Stimulated activated naive CD8-positive, alpha-beta T cell treated with anti-CD3 and anti-CD28 coated beads, Interleukin-15, amount 100 ng/mL, for 72 hours (primary cell): ENCODE results near the gene CORO7.

Experiments
- ATAC-seq: fragments of 150-1000 bp; cut with Tn5 transposase; 2 replicates; pipeline ENCODE4 v1.10.0; 2021; ENCODE audit warnings: mild to moderate bottlenecking, moderate library complexity
- DNase-seq, 2 donors: peaks; one replicate each; pipeline ENCODE4 v3.0.0; 2021 to 2022
- H3K27ac Mint-ChIP-seq, 2 donors: one replicate each; pipeline ENCODE4 v1.8.0; 2022; ENCODE audit warnings: mild to moderate bottlenecking in 2 of 2, mixed read lengths in 2 of 2, moderate library complexity in 2 of 2
- H3K27me3 Mint-ChIP-seq: one replicate; pipeline ENCODE4 v1.8.0; 2022; ENCODE audit warnings: mixed read lengths
- H3K4me1 Mint-ChIP-seq: one replicate; pipeline ENCODE4 v1.8.0; 2022; ENCODE audit warnings: mild to moderate bottlenecking, mixed read lengths
- H3K4me3 Mint-ChIP-seq, 2 donors: one replicate each; pipeline ENCODE4 v1.8.0; 2022; ENCODE audit warnings: mild to moderate bottlenecking in 2 of 2, mixed read lengths in 2 of 2, moderate library complexity in 1 of 2
- H3K9me3 Mint-ChIP-seq, 2 donors: one replicate each; pipeline ENCODE4 v1.8.0; 2022; ENCODE audit warnings: mixed read lengths in 2 of 2

The CORO7 gene

GRCh38 chr16:4416200-4417032, at the start of gene CORO7:
Gene CORO7 (minus strand): TSS chr16:4416596. CDS start chr16:4416518, 78 bp downstream.
- DNase-seq (peak; percentile 98 to 99), ATAC-seq (peak; percentile 73)
- H3K27ac Mint-ChIP-seq, result peak within 1 kb of the TSS; percentile 98
- H3K4me3 Mint-ChIP-seq, result peak within 1 kb of the TSS; percentile 87
- H3K4me1 Mint-ChIP-seq, result peaks cover 46% of the 10 kb centered on the region
- H3K9me3 Mint-ChIP-seq, result no peaks in the 10 kb centered on the region
- H3K27me3 Mint-ChIP-seq, result no peaks in the 10 kb centered on the region

- no peak for DNase-seq
- H3K27ac Mint-ChIP-seq, result no peak overlapping the region
- H3K27me3 Mint-ChIP-seq, result no peaks in the 10 kb centered on the region
- no peak overlapping the region for H3K4me3 Mint-ChIP-seq
- ATAC-seq, result no peak
- H3K4me1 Mint-ChIP-seq, result peaks cover 34% of the 10 kb centered on the region
- H3K9me3 Mint-ChIP-seq, result no peaks in the 10 kb centered on the region
These were observed 47.2 kb upstream of the CORO7 start for GRCh38 chr16:4463522-4464163.

DNA sequence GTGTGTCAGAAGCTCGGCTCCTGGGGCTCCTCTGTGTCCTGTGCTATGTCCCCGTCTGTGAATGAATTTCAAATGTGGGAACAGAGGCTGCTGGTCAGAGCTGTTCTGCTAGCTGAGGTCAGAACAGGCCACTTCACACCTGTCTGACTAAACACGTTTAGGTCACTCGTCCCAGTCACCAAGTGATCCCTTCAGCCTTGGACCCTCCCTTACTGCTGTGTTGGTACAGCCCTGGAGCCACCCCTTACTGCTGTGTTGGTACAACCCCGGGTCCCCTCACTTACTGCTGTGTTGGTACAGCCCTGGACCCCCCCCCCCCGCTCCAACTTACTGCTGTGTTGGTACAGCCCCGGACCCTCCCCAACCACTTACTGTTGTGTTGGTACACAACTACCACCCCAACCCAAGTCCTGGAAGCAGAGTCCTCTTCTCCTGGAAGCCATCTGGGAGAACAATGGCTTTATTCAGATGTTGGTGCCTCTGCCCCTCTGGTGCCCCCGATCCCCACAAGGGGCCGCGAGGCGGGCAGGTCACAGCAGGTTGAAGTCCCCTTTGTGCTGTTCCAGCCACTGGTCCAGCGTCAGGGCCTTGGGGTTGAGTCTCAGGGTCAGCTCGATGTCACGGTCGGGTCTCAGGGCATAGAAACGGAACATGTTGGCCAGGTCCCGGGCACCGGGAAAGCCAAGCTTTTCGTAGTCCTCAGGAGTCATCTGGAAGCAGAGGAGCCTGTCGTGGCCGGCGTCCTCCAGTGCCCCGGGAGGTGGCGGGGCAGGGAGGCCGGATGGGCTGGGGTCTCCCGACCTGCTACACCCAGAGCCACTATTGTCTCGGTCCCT, 45.1 kb upstream of the CORO7 start:
- DNase-seq, result no peak
- Mint-ChIP-seq H3K27me3 (no peaks in the 10 kb centered on the region), H3K4me1 (peaks cover 36% of the 10 kb centered on the region), H3K27ac (peak overlapping the region in 1 of 2 donors; percentile 80), H3K4me3 (no peak overlapping the region), H3K9me3 (no peaks in the 10 kb centered on the region)
- peak; percentile 45 for ATAC-seq

DNA sequence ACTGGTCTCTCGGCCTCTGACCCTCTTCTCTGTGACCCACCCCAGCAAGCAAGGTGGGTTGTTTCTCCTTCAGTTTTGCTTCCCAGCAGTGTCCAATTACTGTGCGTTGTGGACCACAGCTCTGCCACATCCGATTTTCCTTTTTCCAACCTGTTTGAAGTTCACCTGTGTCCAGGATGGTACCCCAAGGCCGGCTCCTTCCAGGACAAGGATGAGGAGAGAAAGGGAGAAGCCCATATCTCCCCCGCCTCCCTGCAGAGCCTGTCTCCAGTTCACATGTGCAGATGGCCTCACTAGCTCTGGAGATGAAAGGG, 44.5 kb upstream of the CORO7 start:
- Mint-ChIP-seq H3K4me3 (no peak overlapping the region), H3K9me3 (no peaks in the 10 kb centered on the region), H3K27me3 (no peaks in the 10 kb centered on the region), H3K27ac (peak overlapping the region; percentile 8 to 57), H3K4me1 (peaks cover 34% of the 10 kb centered on the region)
- DNase-seq (no peak), ATAC-seq (no peak)

GRCh38 chr16:4455951-4456350, 39.6 kb upstream of the CORO7 start:
- DNase-seq (no peak), ATAC-seq (no peak)
- H3K4me1 Mint-ChIP-seq, result peaks cover 26% of the 10 kb centered on the region
- H3K27me3 Mint-ChIP-seq, result no peaks in the 10 kb centered on the region
- H3K4me3 Mint-ChIP-seq, result no peak overlapping the region
- peak overlapping the region in 1 of 2 donors; percentile 85 for H3K27ac Mint-ChIP-seq
- no peaks in the 10 kb centered on the region for H3K9me3 Mint-ChIP-seq

DNA sequence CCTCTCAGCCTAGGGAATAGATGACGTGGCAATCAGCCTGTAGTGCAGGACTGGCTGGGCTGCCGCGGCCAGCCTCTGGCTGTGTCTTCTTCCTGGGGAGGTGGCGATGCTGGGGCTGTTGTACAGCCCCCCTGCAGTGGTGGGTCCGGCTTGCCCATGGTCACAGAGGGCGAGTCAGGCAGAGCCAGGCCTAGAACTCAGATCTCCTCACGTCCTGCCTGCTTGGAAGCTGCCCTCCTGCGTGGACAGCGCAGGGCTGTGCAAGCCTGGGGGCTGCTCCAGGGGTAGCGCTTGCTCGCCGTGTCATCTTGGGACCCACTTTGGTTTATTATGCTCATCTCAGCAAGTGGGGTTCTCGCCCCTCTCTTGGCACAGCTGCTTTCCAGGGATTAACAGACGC, 38.7 kb upstream of the CORO7 start:
- Mint-ChIP-seq H3K9me3 (no peaks in the 10 kb centered on the region), H3K27ac (no peak overlapping the region), H3K27me3 (no peaks in the 10 kb centered on the region), H3K4me1 (peaks cover 23% of the 10 kb centered on the region), H3K4me3 (no peak overlapping the region)
- DNase-seq (no peak), ATAC-seq (no peak)

- no peaks in the 10 kb centered on the region for H3K27me3 Mint-ChIP-seq
- no peak overlapping the region for H3K4me3 Mint-ChIP-seq
- no peaks in the 10 kb centered on the region for H3K9me3 Mint-ChIP-seq
- ATAC-seq (no peak), DNase-seq (no peak)
- no peak overlapping the region for H3K27ac Mint-ChIP-seq
- H3K4me1 Mint-ChIP-seq, result peaks cover 20% of the 10 kb centered on the region
These were observed 38.2 kb upstream of the CORO7 start for GRCh38 chr16:4454623-4455022.

DNA sequence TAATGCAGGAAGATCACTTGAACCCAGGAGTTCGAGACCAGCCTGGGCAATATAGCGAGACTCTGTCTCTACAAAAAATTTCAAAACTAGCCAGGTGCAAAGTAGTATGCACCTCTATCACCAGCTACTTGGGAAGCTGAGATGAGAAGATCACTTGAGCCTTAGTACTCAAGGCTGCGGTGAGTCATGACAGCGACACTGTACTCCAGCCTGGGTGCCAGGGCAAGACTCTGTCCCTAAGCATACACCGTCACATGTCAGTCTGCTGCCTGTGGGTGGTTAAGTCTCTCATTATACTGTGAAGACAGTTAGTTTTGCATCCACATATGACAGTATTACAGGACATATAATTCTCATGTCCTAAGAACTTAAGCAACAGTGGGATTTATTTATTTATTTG, 36.3 kb upstream of the CORO7 start:
- H3K4me1 Mint-ChIP-seq, result peaks cover 11% of the 10 kb centered on the region
- H3K27me3 Mint-ChIP-seq, result no peaks in the 10 kb centered on the region
- H3K4me3 Mint-ChIP-seq, result no peak overlapping the region
- ATAC-seq (no peak), DNase-seq (no peak)
- peak overlapping the region in 1 of 2 donors; percentile 83 for H3K27ac Mint-ChIP-seq
- H3K9me3 Mint-ChIP-seq, result no peaks in the 10 kb centered on the region

GRCh38 chr16:4450931-4451519, 34.6 kb upstream of the CORO7 start:
- no peak for DNase-seq
- H3K27ac Mint-ChIP-seq, result peak overlapping the region; percentile 74 to 95
- peaks cover 3% of the 10 kb centered on the region for H3K4me1 Mint-ChIP-seq
- ATAC-seq, result no peak
- no peaks in the 10 kb centered on the region for H3K9me3 Mint-ChIP-seq
- no peak overlapping the region for H3K4me3 Mint-ChIP-seq
- H3K27me3 Mint-ChIP-seq, result no peaks in the 10 kb centered on the region

DNA sequence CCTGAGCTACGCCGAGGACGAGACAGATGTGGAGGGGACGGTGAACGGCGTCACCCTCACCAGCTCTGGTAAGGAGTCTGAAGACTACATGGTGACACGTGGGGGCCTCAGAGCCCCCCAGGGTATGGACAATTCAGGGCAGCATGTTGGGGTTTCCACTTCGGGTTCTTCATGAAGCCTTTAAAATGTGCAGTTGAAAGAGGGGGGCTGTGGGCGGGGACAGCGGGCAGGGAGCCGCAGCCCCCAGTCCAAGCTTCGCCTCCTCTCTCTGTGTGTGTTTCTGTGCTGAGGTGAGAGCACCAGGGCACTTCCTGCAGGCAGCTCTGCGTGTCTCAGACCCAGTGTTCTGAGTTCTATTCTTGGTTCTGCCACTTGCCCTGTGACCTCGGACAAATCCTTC, 34.0 kb upstream of the CORO7 start:
- Mint-ChIP-seq H3K27me3 (no peaks in the 10 kb centered on the region), H3K4me1 (no peaks in the 10 kb centered on the region), H3K4me3 (no peak overlapping the region), H3K9me3 (no peaks in the 10 kb centered on the region), H3K27ac (peak overlapping the region; percentile 90 to 95)
- ATAC-seq (no peak), DNase-seq (no peak)

DNA sequence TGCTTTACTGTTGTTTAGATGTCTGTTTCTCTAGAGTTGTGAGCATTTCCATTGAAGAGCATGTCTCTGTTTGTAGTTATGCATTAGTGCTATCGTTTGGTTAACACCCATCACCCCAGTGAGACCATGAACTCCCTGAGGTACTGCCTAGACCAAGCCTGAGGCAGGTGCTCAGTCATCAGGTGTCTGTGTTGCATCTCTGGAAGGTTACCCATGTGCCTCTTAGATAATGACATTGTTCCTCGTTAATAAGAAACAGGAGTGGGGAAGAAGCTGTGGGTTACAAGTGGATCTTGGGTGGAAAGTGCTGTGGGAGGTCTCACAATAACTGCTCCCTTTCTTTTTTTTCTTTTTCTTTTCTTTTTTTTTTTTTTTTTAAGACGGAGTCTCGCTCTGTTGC, 27.6 kb upstream of the CORO7 start:
- H3K27me3 Mint-ChIP-seq, result no peaks in the 10 kb centered on the region
- peak overlapping the region in 1 of 2 donors; percentile 42 for H3K27ac Mint-ChIP-seq
- no peaks in the 10 kb centered on the region for H3K9me3 Mint-ChIP-seq

DNA sequence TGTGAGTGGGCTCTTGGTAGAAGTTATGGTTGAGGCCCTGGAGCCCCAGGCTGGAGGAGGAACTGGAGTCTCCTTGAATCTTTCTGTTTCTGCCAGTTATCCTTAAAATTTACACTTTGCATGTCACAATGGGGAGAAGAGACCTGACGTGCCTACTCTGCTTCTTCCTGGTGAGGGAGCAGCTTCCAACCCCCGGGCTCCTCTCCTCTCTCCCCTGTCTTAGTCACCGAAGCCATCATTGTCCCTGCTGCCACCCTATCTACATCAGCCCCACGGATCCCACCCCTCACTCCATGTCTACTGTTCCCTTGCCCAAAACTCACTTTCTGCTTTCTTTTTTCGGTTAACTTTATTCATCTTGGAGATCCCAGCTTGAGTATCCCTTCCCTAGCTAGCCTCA, 26.9 kb upstream of the CORO7 start:
- Mint-ChIP-seq H3K27ac (peak overlapping the region in 1 of 2 donors; percentile 71), H3K4me1 (no peaks in the 10 kb centered on the region), H3K27me3 (no peaks in the 10 kb centered on the region), H3K4me3 (no peak overlapping the region), H3K9me3 (no peaks in the 10 kb centered on the region)
- DNase-seq, result no peak
- ATAC-seq, result no peak

More for the DNA sequence above, 27.6 kb upstream of the CORO7 start:
- Mint-ChIP-seq H3K4me1 (no peaks in the 10 kb centered on the region), H3K4me3 (no peak overlapping the region)
- DNase-seq (no peak), ATAC-seq (no peak)

DNA sequence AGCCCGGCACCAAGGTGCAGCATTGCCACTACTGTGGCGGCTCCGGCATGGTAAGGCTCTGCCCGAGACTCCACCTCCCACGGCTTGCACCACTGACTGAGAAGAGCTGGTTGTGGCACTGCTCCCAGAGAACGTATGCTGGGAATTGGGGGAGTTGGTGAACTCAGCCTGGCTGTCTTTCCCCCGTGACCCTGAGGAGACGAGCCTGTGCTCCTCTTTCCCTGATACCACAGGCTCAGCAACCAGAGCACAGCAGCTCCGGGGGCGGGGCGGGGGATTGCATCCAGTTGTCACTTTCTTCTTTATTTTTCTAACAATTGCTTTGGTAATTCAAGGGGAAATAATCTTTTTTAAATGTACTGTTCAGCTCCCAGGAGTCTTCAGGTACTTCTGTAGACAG, 26.0 kb upstream of the CORO7 start:
- Mint-ChIP-seq H3K4me3 (no peak overlapping the region), H3K4me1 (no peaks in the 10 kb centered on the region), H3K27me3 (no peaks in the 10 kb centered on the region), H3K9me3 (no peaks in the 10 kb centered on the region), H3K27ac (no peak overlapping the region)
- ATAC-seq, result no peak
- DNase-seq, result no peak

GRCh38 chr16:4437366-4437765, 21.0 kb upstream of the CORO7 start:
- Mint-ChIP-seq H3K4me1 (peaks cover 20% of the 10 kb centered on the region), H3K9me3 (no peaks in the 10 kb centered on the region), H3K4me3 (no peak overlapping the region), H3K27ac (peak overlapping the region in 1 of 2 donors; percentile 48), H3K27me3 (no peaks in the 10 kb centered on the region)
- DNase-seq, result no peak
- ATAC-seq, result no peak

- no peak for ATAC-seq
- no peak for DNase-seq
- Mint-ChIP-seq H3K27me3 (no peaks in the 10 kb centered on the region), H3K27ac (peak overlapping the region in 1 of 2 donors; percentile 0), H3K4me1 (peaks cover 26% of the 10 kb centered on the region), H3K4me3 (no peak overlapping the region), H3K9me3 (no peaks in the 10 kb centered on the region)
These were observed 19.1 kb upstream of the CORO7 start for GRCh38 chr16:4435337-4436067.
